Heart right ventricle (tissue), 16 donors: ENCODE data around the gene VPS33A. TPM values are rescaled to one million over a fixed set of nuclear protein-coding genes. Genes with fewer than 3 reads are reported as not detected.
A peak's percentile ranks its signal among the peaks of the same experiment; 100 is the strongest.

Experiments
- ATAC-seq, 8 donors: fragments of 200-7000 bp; cut with Tn5 transposase; one replicate each; pipeline ENCODE4 v1.9.1; 2020; ENCODE audit warnings: mild to moderate bottlenecking in 8 of 8, moderate library complexity in 8 of 8, moderate number of reproducible peaks in 1 of 8
- DNase-seq, 2 donors: peaks; one replicate each; pipeline ENCODE4 v3.0.0-alpha.2; 2020
- H3K27ac ChIP-seq, 10 donors: fragments of 200-600 bp; sonication (generic) in 2 of 10; one replicate each; pipeline versions ENCODE4 v1.5.0 to v1.8.0; 2020 to 2022; ENCODE audit warnings: mild to moderate bottlenecking in 3 of 10
- H3K27me3 ChIP-seq, 7 donors: fragments of 200-600 bp; one replicate each; pipeline ENCODE4 v1.8.0; 2021 to 2022; ENCODE audit warnings: mild to moderate bottlenecking in 2 of 7
- H3K36me3 ChIP-seq, 9 donors: fragments of 200-600 bp; sonication (generic) in 1 of 9; one replicate each; pipeline versions ENCODE4 v1.5.0 to v1.8.0; 2020 to 2022; ENCODE audit warnings: mild to moderate bottlenecking in 2 of 9
- H3K4me1 ChIP-seq, 9 donors: fragments of 200-600 bp; sonication (generic) in 1 of 9; one replicate each; pipeline versions ENCODE4 v1.5.0 to v1.8.0; 2020 to 2022; ENCODE audit warnings: mild to moderate bottlenecking in 4 of 9
- H3K4me3 ChIP-seq, 10 donors: fragments of 200-600 bp; sonication (generic) in 2 of 10; one replicate each; pipeline versions ENCODE4 v1.5.0 to v1.8.0; 2020 to 2022; ENCODE audit warnings: mild to moderate bottlenecking in 7 of 10, moderate library complexity in 2 of 10
- H3K9me3 ChIP-seq, 11 donors: fragments of 200-600 bp in 10 of 11; sonication (generic) in 2 of 11; one replicate each; pipeline versions ENCODE4 v1.5.0 to v1.8.0; 2013 to 2022; ENCODE audit warnings: mild to moderate bottlenecking in 2 of 11, control low read depth in 1 of 11, moderate library complexity in 1 of 11
- CTCF ChIP-seq, 9 donors: fragments of 200-600 bp; sonication (generic) in 2 of 9; IDR thresholded peaks; one replicate each; pipeline versions ENCODE4 v1.5.0 to v1.8.0; 2021 to 2022; ENCODE audit warnings: antibody characterized with exemption in 9 of 9, mild to moderate bottlenecking in 5 of 9, moderate library complexity in 1 of 9
- WGBS, 2 donors: extraction: QIAGEN DNeasy Blood & Tissue Kit; methylation state at CpG; one replicate each; pipeline ENCODE4 v1.1.7; 2013; ENCODE audit warnings: inconsistent platforms in 1 of 2; 5-methylcytosine and 5-hydroxymethylcytosine counted together
- intact Hi-C, 10 donors: fragments of 100-400 bp; cut with DNase I; formaldehyde crosslinking; loops; one replicate each; pipeline versions ENCODE4 v1.11.1 to v1.14.2; 2022
- polyA plus RNA-seq, 2 donors: library from polyadenylated mRNA; stranded (reverse); fragments of 200-250 nt; gene quantifications; one replicate each; pipeline ENCODE4 v1.2.3, GENCODE V29; 2013
- total RNA-seq, 10 donors: library from RNA; stranded (reverse); fragmentation: NEBNext Ultra II Directional in 3 of 10; extraction: Animal tissue kit (Norgen Biotek cat#: 25700) in 3 of 10; gene quantifications; one replicate each; pipeline versions ENCODE4 v1.2.1 to v1.2.4, GENCODE V29; 2021 to 2023
- donor health status: Arrhythmogenic right ventricular cardiomyopathy.
- donor health status: ischemic (EF 13 %, LVEDD 7.1; RV severe dilation, severe dysfunction).
- donor health status: healthy with polysubstance abuse.
- donor health status: DM: no; HTN: yes; CAD: no.
- donor health status: DM: no; HTN: no; CAD: no.
- donor health status: ischemic (EF 25% LVEDD 6.9; RV normal size, moderate dysfunction).
- donor health status: ischemic (EF 25% LVEDD 5.7; RV mildly dilated, moderate dysfunction).
- donor health status: healthy.
- donor health status: DM: yes; HTN: yes; CAD: no.
- donor health status: Ischemic cardiomyopathy.
- donor health status: ischemic (EF 35%, LVEDD 5.7; RV mildly dilated, moderate dysfunction).
- donor health status: nonischemic (EF 11% LVEDD 7.7; RV severe dilation, severe dysfunction).
- donor health status: DM: yes; HTN: yes; CAD: no.
- donor health status: PGD.
- donor health status: ischemic (EF 29% LVEDD 5.4; RV normal size, mild dysfunction).
- donor health status: nonischemic (EF 23%, LVEDD 6.1; RV moderate dilation, normal function).

The VPS33A gene
- total and polyA plus RNA-seq, 12 donors, result 4.5 to 17.3 (median 12.3) TPM

GRCh38 chr12:122309564-122310121, 43.3 kb upstream of the VPS33A start:
- H3K36me3 ChIP-seq, result peaks cover 0 to 98% (median 30%) of the 10 kb centered on the region in 9 donors
- no peak overlapping the region for H3K27ac ChIP-seq
- H3K4me1 ChIP-seq, result no peaks in the 10 kb centered on the region
- no peak overlapping the region for H3K4me3 ChIP-seq
- no peak for DNase-seq
- intact Hi-C loops, result no loop called here
- TF ChIP-seq CTCF (IDR thresholded peaks at IDR 0.05), result no peak
- no peaks in the 10 kb centered on the region for H3K9me3 ChIP-seq
- H3K27me3 ChIP-seq, result no peaks in the 10 kb centered on the region
- 77 to 80% methylated on average over 8 of the region's 8 CpGs for WGBS, 2 donors
- no peak for ATAC-seq

GRCh38 chr12:122308811-122309210, 42.5 kb upstream of the VPS33A start:
- H3K4me1 ChIP-seq, result no peaks in the 10 kb centered on the region
- TF ChIP-seq CTCF (IDR thresholded peaks at IDR 0.05), result no peak
- no peak overlapping the region for H3K4me3 ChIP-seq
- 93 to 95% methylated on average over 1 of the region's 1 CpG for WGBS, 2 donors
- DNase-seq, result no peak
- intact Hi-C loops, result no loop called here
- H3K27me3 ChIP-seq, result no peaks in the 10 kb centered on the region
- no peak overlapping the region for H3K27ac ChIP-seq
- peaks cover 0 to 98% (median 36%) of the 10 kb centered on the region in 9 donors for H3K36me3 ChIP-seq
- H3K9me3 ChIP-seq, result no peaks in the 10 kb centered on the region
- ATAC-seq, result no peak

GRCh38 chr12:122306407-122306806, 40.1 kb upstream of the VPS33A start:
- Histone ChIP-seq H3K36me3 (peaks cover 0 to 100% (median 35%) of the 10 kb centered on the region in 9 donors), H3K27ac (no peak overlapping the region), H3K4me3 (no peak overlapping the region), H3K27me3 (no peaks in the 10 kb centered on the region), H3K9me3 (no peaks in the 10 kb centered on the region), H3K4me1 (no peaks in the 10 kb centered on the region)
- TF ChIP-seq CTCF (IDR thresholded peaks at IDR 0.05), result peak in 1 of 9 donors; percentile 9
- DNase-seq, result no peak
- intact Hi-C loops, result no loop called here
- WGBS, 2 donors, result 83% methylated on average over 4 of the region's 4 CpGs
- no peak for ATAC-seq

GRCh38 chr12:122304924-122305323, 38.6 kb upstream of the VPS33A start:
- ATAC-seq (no peak), DNase-seq (no peak)
- no peaks in the 10 kb centered on the region for H3K9me3 ChIP-seq
- no peak overlapping the region for H3K27ac ChIP-seq
- intact Hi-C loops, result no loop called here
- H3K36me3 ChIP-seq, result peaks cover 0 to 100% (median 33%) of the 10 kb centered on the region in 9 donors
- no peak for TF ChIP-seq CTCF (IDR thresholded peaks at IDR 0.05)
- H3K27me3 ChIP-seq, result no peaks in the 10 kb centered on the region
- H3K4me1 ChIP-seq, result no peaks in the 10 kb centered on the region
- H3K4me3 ChIP-seq, result no peak overlapping the region
- WGBS, 2 donors, result 95 to 96% methylated on average over 1 of the region's 1 CpG
